Measurements from ENCODE around the gene DKK3. TPM values are rescaled to one million over a fixed set of nuclear protein-coding genes. Genes with fewer than 3 reads are reported as not detected.

DKK3 gene
- total RNA-seq, 1 donor from 2014 or later, result 23.9 TPM

GRCh38 chr11:11981364-11981763 is 27.1 kb downstream of the DKK3 start:
- Mint-ChIP-seq H3K9me3 (peaks cover 4% of the 10 kb centered on the region), H3K27me3 (ENCODE audit: insufficient read depth, low read depth) (peaks cover 3% of the 10 kb centered on the region), H3K27ac (peak overlapping the region; percentile 37), H3K4me3 (no peak overlapping the region), H3K4me1 (peaks cover 43% of the 10 kb centered on the region), H3K36me3 (peaks cover 16% of the 10 kb centered on the region)
- H3K36me3 ChIP-seq, result no peaks in the 10 kb centered on the region
- no peaks in the 10 kb centered on the region for H3K79me2 ChIP-seq (ENCODE audit: low read depth)
- no peak overlapping the region for H3K4me3 ChIP-seq
- no peak for TF ChIP-seq EZH2 (IDR thresholded peaks at IDR 0.05)
- H4K20me1 ChIP-seq (ENCODE audit: low read depth), result no peaks in the 10 kb centered on the region
- H2AFZ ChIP-seq (replicated peaks), result no peak overlapping the region
- no peak overlapping the region for H3K4me2 ChIP-seq
- H3K9me3 ChIP-seq (ENCODE audit: low read depth), result no peaks in the 10 kb centered on the region
- no peaks in the 10 kb centered on the region for H3F3A ChIP-seq (ENCODE audit: low read depth)
- H3K27ac ChIP-seq, result no peak overlapping the region
- DNase-seq (ENCODE audit: low spot score), result no peak
- H3K9ac ChIP-seq, result no peak overlapping the region
- H3K27me3 ChIP-seq, result no peaks in the 10 kb centered on the region
- peaks cover 11% of the 10 kb centered on the region for H3K4me1 ChIP-seq

GRCh38 chr11:11980841-11981308 is 27.6 kb downstream of the DKK3 start:
- Histone ChIP-seq H3K9ac (no peak overlapping the region), H3K4me2 (no peak overlapping the region), H2AFZ (replicated peaks) (no peak overlapping the region), H3F3A (ENCODE audit: low read depth) (no peaks in the 10 kb centered on the region), H3K27me3 (no peaks in the 10 kb centered on the region), H3K4me1 (peaks cover 11% of the 10 kb centered on the region), H3K9me3 (ENCODE audit: low read depth) (no peaks in the 10 kb centered on the region), H3K27ac (no peak overlapping the region), H3K36me3 (no peaks in the 10 kb centered on the region), H3K79me2 (ENCODE audit: low read depth) (no peaks in the 10 kb centered on the region), H3K4me3 (no peak overlapping the region), H4K20me1 (ENCODE audit: low read depth) (no peaks in the 10 kb centered on the region)
- Mint-ChIP-seq H3K36me3 (peaks cover 20% of the 10 kb centered on the region), H3K27ac (no peak overlapping the region), H3K4me3 (no peak overlapping the region), H3K4me1 (peaks cover 48% of the 10 kb centered on the region), H3K9me3 (peaks cover 5% of the 10 kb centered on the region), H3K27me3 (ENCODE audit: insufficient read depth, low read depth) (peaks cover 5% of the 10 kb centered on the region)
- no peak for DNase-seq (ENCODE audit: low spot score)
- TF ChIP-seq CTCF (IDR thresholded peaks at IDR 0.05) (no peak), EZH2phosphoT487 (IDR thresholded peaks at IDR 0.05) (no peak), EZH2 (IDR thresholded peaks at IDR 0.05) (no peak)

- Mint-ChIP-seq H3K36me3 (peaks cover 22% of the 10 kb centered on the region), H3K4me1 (peaks cover 51% of the 10 kb centered on the region), H3K27ac (peak overlapping the region; percentile 97), H3K27me3 (ENCODE audit: insufficient read depth, low read depth) (peaks cover 5% of the 10 kb centered on the region), H3K9me3 (peaks cover 7% of the 10 kb centered on the region), H3K4me3 (no peak overlapping the region)
- TF ChIP-seq CTCF (IDR thresholded peaks at IDR 0.05) (no peak), EZH2 (IDR thresholded peaks at IDR 0.05) (no peak), EZH2phosphoT487 (IDR thresholded peaks at IDR 0.05) (no peak)
- no peak overlapping the region for H3K27ac ChIP-seq
- H3K36me3 ChIP-seq, result no peaks in the 10 kb centered on the region
- H3K4me3 ChIP-seq, result no peak overlapping the region
- DNase-seq (ENCODE audit: low spot score), result no peak
- H3K27me3 ChIP-seq, result no peaks in the 10 kb centered on the region
- H3K9ac ChIP-seq, result no peak overlapping the region
- no peak overlapping the region for H3K4me2 ChIP-seq
- H3K79me2 ChIP-seq (ENCODE audit: low read depth), result no peaks in the 10 kb centered on the region
- no peaks in the 10 kb centered on the region for H3F3A ChIP-seq (ENCODE audit: low read depth)
- no peak overlapping the region for H2AFZ ChIP-seq (replicated peaks)
- H4K20me1 ChIP-seq (ENCODE audit: low read depth), result no peaks in the 10 kb centered on the region
- no peaks in the 10 kb centered on the region for H3K9me3 ChIP-seq (ENCODE audit: low read depth)
- H3K4me1 ChIP-seq, result peaks cover 11% of the 10 kb centered on the region
Measured at GRCh38 chr11:11980200-11980599, 28.2 kb downstream of the DKK3 start.

- peaks cover 7% of the 10 kb centered on the region for H3K9me3 Mint-ChIP-seq
- H3K79me2 ChIP-seq (ENCODE audit: low read depth), result no peaks in the 10 kb centered on the region
Measured at GRCh38 chr11:11979488-11980117, 28.8 kb downstream of the DKK3 start.

More at GRCh38 chr11:11979488-11980117, 28.8 kb downstream of the DKK3 start:
- Histone ChIP-seq H3K27ac (no peak overlapping the region), H3K4me3 (no peak overlapping the region), H3K9ac (no peak overlapping the region), H3K36me3 (no peaks in the 10 kb centered on the region), H3K27me3 (no peaks in the 10 kb centered on the region), H3K9me3 (ENCODE audit: low read depth) (no peaks in the 10 kb centered on the region), H3F3A (ENCODE audit: low read depth) (no peaks in the 10 kb centered on the region), H4K20me1 (ENCODE audit: low read depth) (no peaks in the 10 kb centered on the region), H3K4me2 (no peak overlapping the region), H2AFZ (replicated peaks) (no peak overlapping the region), H3K4me1 (peaks cover 11% of the 10 kb centered on the region)
- H3K4me3 Mint-ChIP-seq, result no peak overlapping the region
- peaks cover 56% of the 10 kb centered on the region for H3K4me1 Mint-ChIP-seq
- peaks cover 26% of the 10 kb centered on the region for H3K36me3 Mint-ChIP-seq
- peaks cover 5% of the 10 kb centered on the region for H3K27me3 Mint-ChIP-seq (ENCODE audit: insufficient read depth, low read depth)
- TF ChIP-seq EZH2phosphoT487 (IDR thresholded peaks at IDR 0.05) (no peak), EZH2 (IDR thresholded peaks at IDR 0.05) (no peak), CTCF (IDR thresholded peaks at IDR 0.05) (no peak)
- DNase-seq (ENCODE audit: low spot score), result no peak
- H3K27ac Mint-ChIP-seq, result peak overlapping the region; percentile 97

Data from neural progenitor cell (in vitro differentiated cells).